NT2/D1 (cell line): ENCODE data around the gene UBR1.
"Not testable (repeated sequence)": the region's sequence is repeated elsewhere in the genome, so short reads cannot be mapped to it uniquely, and the experiment has no call there.

Source experiments
- DNase-seq: peaks from one replicate; pipeline ENCODE4 v3.0.0-alpha.2; 2011; ENCODE audit warnings: low read depth, low spot score
- H3K27me3 ChIP-seq: 2 replicates; pipeline ENCODE4 v1.6.0; 2011; ENCODE audit warnings: mild to moderate bottlenecking; ENCODE audit not compliant: insufficient read length, insufficient read depth
- H3K36me3 ChIP-seq: 2 replicates; pipeline ENCODE4 v1.6.1; 2011; ENCODE audit warnings: mild to moderate bottlenecking, low read length, mixed read lengths; ENCODE audit not compliant: insufficient read depth, insufficient read length
- H3K4me1 ChIP-seq: 2 replicates; pipeline ENCODE4 v1.5.1; 2011; ENCODE audit not compliant: insufficient read depth, insufficient read length
- H3K4me3 ChIP-seq: 2 replicates; pipeline ENCODE4 v1.5.1; 2011; ENCODE audit warnings: low read depth; ENCODE audit not compliant: insufficient read length
- H3K9ac ChIP-seq: 2 replicates; pipeline ENCODE4 v1.6.0; 2011; ENCODE audit warnings: low read depth; ENCODE audit not compliant: insufficient read length
- H3K9me3 ChIP-seq: 2 replicates; pipeline ENCODE4 v1.5.1; 2011; ENCODE audit warnings: mild to moderate bottlenecking, low read length; ENCODE audit not compliant: insufficient read depth
- SUZ12 ChIP-seq: IDR thresholded peaks from 2 replicates; pipeline ENCODE4 v1.6.1; 2011; ENCODE audit not compliant: insufficient read length, insufficient read depth; ENCODE audit errors: extremely low read depth
- YY1 ChIP-seq: IDR thresholded peaks from 2 replicates; pipeline ENCODE4 v1.6.1; 2011; ENCODE audit not compliant: insufficient read length, insufficient read depth
- ZNF274 ChIP-seq: IDR thresholded peaks from 2 replicates; pipeline ENCODE4 v1.6.1; 2011; ENCODE audit warnings: mild to moderate bottlenecking, low read depth, low read length

Gene UBR1

GRCh38 chr15:43048935-43049334 is 56.9 kb downstream of the UBR1 start:
- Histone ChIP-seq H3K9me3 (no peaks in the 10 kb centered on the region), H3K4me3 (no peak overlapping the region), H3K36me3 (peaks cover 42% of the 10 kb centered on the region), H3K27me3 (no peaks in the 10 kb centered on the region), H3K9ac (no peak overlapping the region), H3K4me1 (no peaks in the 10 kb centered on the region)
- TF ChIP-seq SUZ12 (no peak), YY1 (no peak), ZNF274 (no peak)
- DNase-seq: no peak

GRCh38 chr15:43046484-43046883 is 59.4 kb downstream of the UBR1 start:
- Histone ChIP-seq H3K27me3 (no peaks in the 10 kb centered on the region), H3K4me3 (no peak overlapping the region), H3K9ac (no peak overlapping the region), H3K4me1 (no peaks in the 10 kb centered on the region), H3K9me3 (no peaks in the 10 kb centered on the region), H3K36me3 (peaks cover 36% of the 10 kb centered on the region)
- TF ChIP-seq ZNF274: no peak
- no peak for TF ChIP-seq SUZ12
- no peak for TF ChIP-seq YY1
- no peak for DNase-seq

DNA sequence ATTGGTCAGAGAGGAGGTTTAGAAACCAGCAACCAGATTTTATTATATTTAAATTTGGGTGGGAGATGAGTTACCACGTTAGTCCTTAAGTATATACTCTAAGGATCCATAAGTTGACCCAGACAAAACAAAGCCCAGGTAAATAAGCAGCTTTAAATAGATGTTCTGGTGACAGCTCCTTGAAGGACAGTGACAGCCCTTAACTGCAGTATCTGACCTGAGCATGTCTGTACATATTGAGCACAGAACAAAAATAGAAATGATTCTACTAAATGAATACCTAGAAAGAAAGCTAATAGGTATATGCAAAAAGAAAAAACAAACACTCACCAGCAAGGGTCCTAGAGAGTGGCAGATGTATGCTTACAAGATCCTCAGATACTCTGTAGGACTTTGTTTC is 63.0 kb downstream of the UBR1 start:
- Histone ChIP-seq H3K9ac (no peak overlapping the region), H3K4me3 (no peak overlapping the region), H3K9me3 (no peaks in the 10 kb centered on the region), H3K36me3 (peaks cover 30% of the 10 kb centered on the region), H3K27me3 (no peaks in the 10 kb centered on the region), H3K4me1 (no peaks in the 10 kb centered on the region)
- TF ChIP-seq SUZ12 (no peak), YY1 (no peak), ZNF274 (no peak)
- no peak for DNase-seq

GRCh38 chr15:43041085-43041484 is 64.8 kb downstream of the UBR1 start:
- DNase-seq, H3K4me3 ChIP-seq, H3K9me3 ChIP-seq, H3K9ac ChIP-seq, H3K4me1 ChIP-seq, H3K27me3 ChIP-seq: not testable (repeated sequence)
- peaks cover 25% of the 10 kb centered on the region for H3K36me3 ChIP-seq

DNA sequence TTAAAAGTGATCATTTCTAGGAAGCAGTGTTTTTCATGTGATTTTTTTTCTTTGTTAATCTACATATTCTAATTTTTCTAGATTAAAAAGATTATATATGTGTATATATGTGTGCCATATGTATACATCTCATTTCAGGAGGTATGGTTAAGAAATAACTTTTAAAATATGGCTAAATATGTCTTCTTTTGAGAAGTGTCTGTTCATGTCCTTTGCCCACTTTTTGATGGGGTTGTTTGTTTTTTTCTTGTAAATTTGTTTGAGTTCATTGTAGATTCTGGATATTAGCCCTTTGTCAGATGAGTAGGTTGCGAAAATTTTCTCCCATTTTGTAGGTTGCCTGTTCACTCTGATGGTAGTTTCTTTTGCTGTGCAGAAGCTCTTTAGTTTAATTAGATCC is 70.6 kb downstream of the UBR1 start:
- not testable (repeated sequence) for H3K9ac ChIP-seq
- peaks cover 17% of the 10 kb centered on the region for H3K36me3 ChIP-seq

GRCh38 chr15:43029476-43029875 is 76.4 kb downstream of the UBR1 start:
- Histone ChIP-seq H3K9me3 (no peaks in the 10 kb centered on the region), H3K4me3 (no peak overlapping the region), H3K4me1 (no peaks in the 10 kb centered on the region), H3K36me3 (peaks cover 39% of the 10 kb centered on the region), H3K9ac (no peak overlapping the region), H3K27me3 (no peaks in the 10 kb centered on the region)
- no peak for DNase-seq
- no peak for TF ChIP-seq YY1
- TF ChIP-seq SUZ12: no peak
- TF ChIP-seq ZNF274: no peak

More for the DNA sequence above, 70.6 kb downstream of the UBR1 start:
- not testable (repeated sequence) for H3K9me3 ChIP-seq, H3K27me3 ChIP-seq, H3K4me1 ChIP-seq, DNase-seq, H3K4me3 ChIP-seq

DNA sequence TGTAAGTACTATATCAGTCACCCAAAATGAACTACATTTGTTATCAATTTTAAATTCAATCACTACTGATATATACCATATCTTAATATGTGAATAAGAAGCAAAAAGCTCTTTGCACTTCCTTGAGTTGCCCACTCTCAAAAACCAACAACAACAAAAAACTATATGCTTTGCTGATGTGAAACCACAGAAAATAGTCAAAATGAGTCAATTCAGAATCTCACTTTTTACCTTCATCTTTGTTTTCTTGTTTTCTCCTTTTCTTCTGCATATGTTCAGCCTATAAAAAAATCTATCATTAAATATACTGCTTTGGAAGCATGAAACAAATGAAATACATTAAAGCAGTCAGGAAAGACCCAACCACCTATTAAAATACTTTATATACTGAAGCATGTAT is 80.7 kb downstream of the UBR1 start:
- no peak for DNase-seq
- H3K36me3 ChIP-seq: peaks cover 61% of the 10 kb centered on the region
- H3K9me3 ChIP-seq: no peaks in the 10 kb centered on the region
- H3K4me3 ChIP-seq: no peak overlapping the region
- H3K27me3 ChIP-seq: no peaks in the 10 kb centered on the region
- no peaks in the 10 kb centered on the region for H3K4me1 ChIP-seq
- no peak overlapping the region for H3K9ac ChIP-seq
- TF ChIP-seq YY1 (no peak), ZNF274 (no peak), SUZ12 (no peak)

DNA sequence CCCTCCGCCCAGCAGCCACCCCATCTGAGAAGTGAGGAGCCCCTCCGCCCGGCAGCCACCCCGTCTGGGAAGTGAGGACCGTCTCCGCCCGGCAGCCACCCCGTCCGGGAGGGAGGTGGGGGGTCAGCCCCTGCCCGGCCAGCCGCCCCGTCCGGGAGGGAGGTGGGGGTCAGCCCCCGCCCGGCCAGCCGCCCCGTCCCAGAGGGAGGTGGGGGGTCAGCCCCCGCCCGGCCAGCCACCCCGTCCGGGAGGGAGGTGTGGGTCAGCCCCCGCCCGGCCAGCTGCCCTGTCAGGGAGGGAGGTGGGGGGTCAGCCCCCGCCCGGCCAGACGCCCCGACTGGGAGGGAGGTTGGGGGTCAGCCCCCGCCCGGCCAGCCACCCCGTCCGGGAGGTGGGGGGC is 91.2 kb downstream of the UBR1 start:
- not testable (repeated sequence) for DNase-seq, H3K27me3 ChIP-seq, H3K9me3 ChIP-seq, H3K4me3 ChIP-seq, H3K9ac ChIP-seq, H3K4me1 ChIP-seq
- H3K36me3 ChIP-seq: peaks cover 28% of the 10 kb centered on the region
